ENCODE measurements around the gene SHLD1. TPM values are rescaled to one million over a fixed set of nuclear protein-coding genes. Genes with fewer than 3 reads are reported as not detected.
"Not testable (repeated sequence)": the region's sequence is repeated elsewhere in the genome, so short reads cannot be mapped to it uniquely, and the experiment has no call there.

SHLD1 gene
- total and polyA plus RNA-seq, 5 experiments from 2014 or later: 11.2 to 23.5 (median 19.1) TPM

DNA sequence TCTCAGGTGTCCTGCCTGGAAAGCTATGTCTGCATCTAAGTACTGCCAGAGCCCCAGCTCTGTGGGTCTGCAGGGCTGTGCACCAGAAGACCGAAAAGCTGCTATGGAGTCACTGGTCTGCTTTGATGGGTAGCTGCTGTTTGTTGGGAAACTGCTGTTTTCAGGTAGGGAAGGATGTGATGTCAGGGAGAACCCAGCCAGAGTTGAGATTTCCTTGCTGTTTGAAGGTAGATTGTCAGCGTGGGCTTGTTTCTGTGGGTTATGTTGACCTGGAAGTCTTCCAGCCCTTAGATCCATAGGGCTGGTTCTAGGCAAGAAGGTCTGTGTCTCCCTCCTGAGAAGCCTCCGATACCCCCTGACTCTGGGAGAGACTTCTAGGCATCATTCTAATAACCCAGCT, 12.2 kb upstream of the SHLD1 start:
- Mint-ChIP-seq H3K9me3 (no peaks in the 10 kb centered on the region), H3K27ac (peak overlapping the region; percentile 61 to 99 (median 96)), H3K4me3 (peak overlapping the region in 9 of 10 donors; percentile 45 to 88 (median 79)), H3K4me1 (peaks cover 16 to 31% (median 29%) of the 10 kb centered on the region in 4 donors), H3K27me3 (peaks cover 0 to 15% (median 0%) of the 10 kb centered on the region in 5 donors), H3K36me3 (no peaks in the 10 kb centered on the region)
- POLR2A ChIA-PET: interaction anchor here (0.6 to 1.3 kb wide), 3 partner anchors 13 to 155 kb away, joined by 3 to 8 read pairs (median 3); partner anchors contain the start of gene SHLD1
- ATAC-seq (peak; percentile 20 to 41), DNase-seq (peak in 3 of 10 donors; percentile 28 to 31 (median 30))

DNA sequence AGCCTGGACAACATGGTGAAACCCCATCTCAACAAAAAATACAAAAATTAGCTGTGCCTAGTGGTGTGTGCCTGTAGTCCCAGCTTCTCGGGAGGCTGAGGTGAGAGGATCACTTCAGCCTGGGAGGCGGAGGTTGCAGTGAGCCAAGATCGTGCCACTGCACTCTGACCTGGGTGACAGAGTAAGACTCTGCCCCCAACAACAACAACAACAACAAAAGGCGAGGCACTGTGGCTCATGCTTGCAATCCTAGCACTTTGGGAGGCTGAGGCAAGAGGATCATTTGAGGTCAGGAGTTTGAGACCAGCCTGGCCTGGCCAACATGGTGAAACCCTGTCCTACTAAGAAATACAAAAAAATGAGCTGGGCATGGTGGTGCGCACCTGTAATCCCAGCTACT, 9.6 kb upstream of the SHLD1 start:
- not testable (repeated sequence) for DNase-seq, H3K27me3 Mint-ChIP-seq, H3K9me3 Mint-ChIP-seq, H3K4me3 Mint-ChIP-seq, ATAC-seq, H3K36me3 Mint-ChIP-seq
- Mint-ChIP-seq H3K27ac (peak overlapping the region in 1 of 10 donors; percentile 76), H3K4me1 (peaks cover 15 to 30% (median 28%) of the 10 kb centered on the region in 4 donors)
- POLR2A ChIA-PET: interaction anchor here (0.8 to 1.3 kb wide), 2 partner anchors 10 to 26 kb away, joined by 3 to 4 read pairs; no protein-coding TSS in a partner anchor

DNA sequence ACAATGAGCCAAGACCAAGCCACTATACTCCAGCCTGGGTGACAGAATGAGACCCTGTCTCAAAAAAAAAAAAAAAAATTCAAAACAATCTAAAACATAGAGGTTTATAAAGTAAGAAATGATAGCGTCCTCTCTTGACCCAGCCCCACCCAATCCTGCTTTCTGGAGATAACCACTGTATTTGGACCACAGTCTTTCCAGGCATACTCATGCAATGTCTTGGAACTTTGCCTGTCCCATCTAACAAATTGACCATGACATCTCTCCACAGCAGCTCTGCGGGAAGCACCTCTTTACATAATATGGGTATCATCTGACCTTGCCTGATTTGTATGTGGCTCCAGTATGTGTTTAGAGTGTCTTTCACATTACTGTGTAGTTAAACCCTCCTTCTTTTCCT, 9.1 kb upstream of the SHLD1 start:
- POLR2A ChIA-PET: no interaction called here
- H3K4me3 Mint-ChIP-seq: no peak overlapping the region
- ATAC-seq: no peak
- no peak for DNase-seq
- H3K27ac Mint-ChIP-seq: peak overlapping the region in 5 of 10 donors; percentile 7 to 76 (median 41)
- H3K4me1 Mint-ChIP-seq: peaks cover 10 to 25% (median 23%) of the 10 kb centered on the region in 4 donors
- no peaks in the 10 kb centered on the region for H3K9me3 Mint-ChIP-seq
- no peaks in the 10 kb centered on the region for H3K36me3 Mint-ChIP-seq
- peaks cover 0 to 2% (median 0%) of the 10 kb centered on the region in 5 donors for H3K27me3 Mint-ChIP-seq

DNA sequence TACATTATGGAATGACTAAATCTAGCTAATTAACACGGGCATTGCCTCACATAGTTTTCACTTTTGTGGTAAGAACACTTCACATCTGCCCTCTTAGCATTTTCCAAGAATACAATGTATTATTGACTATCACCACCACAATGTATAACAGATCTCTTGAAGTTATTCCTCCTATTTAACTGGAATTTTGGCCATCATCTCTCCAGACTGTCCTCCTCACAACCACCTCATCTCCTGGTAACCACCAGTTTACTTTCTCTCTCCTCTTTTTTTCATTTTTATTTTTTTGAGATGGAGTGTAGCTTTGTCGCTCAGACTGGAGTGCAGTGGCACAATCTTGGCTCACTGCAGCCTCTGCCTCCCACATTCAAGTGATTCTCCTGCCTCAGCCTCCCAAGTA, 8.2 kb upstream of the SHLD1 start:
- Mint-ChIP-seq H3K27ac (peak overlapping the region in 3 of 10 donors; percentile 38 to 80 (median 56)), H3K9me3 (no peaks in the 10 kb centered on the region)
- POLR2A ChIA-PET: no interaction called here

DNA sequence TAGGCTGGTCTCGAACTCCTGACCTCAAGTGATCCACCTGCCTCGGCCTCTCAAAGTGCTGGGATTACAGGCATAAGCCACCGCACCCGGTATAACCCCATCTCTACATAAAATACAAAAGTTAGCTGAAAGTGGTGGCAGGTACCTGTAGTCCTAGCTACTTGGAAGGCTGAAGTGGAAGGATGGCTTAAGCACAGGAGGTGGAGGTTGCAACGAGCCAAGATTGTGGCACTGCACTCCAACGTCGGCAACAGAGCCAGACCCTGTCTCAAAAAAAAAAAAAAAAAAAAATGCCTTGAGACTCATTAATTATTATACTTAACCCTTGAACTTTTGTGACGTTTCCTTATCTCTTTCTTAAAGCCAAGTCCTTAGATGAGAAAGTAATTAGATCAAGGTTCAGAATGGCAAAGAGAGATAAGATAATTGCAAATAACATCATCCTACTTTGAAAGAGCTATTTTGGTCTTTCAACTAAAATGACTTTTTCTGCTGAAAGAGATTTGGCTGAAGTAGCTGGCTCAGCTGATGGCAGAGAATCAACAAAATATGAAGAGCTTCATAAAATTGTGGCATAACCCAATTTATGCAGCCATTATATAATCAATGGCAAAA, 4.7 kb upstream of the SHLD1 start:
- DNase-seq: no peak
- Mint-ChIP-seq H3K4me1 (peaks cover 4 to 7% (median 5%) of the 10 kb centered on the region in 4 donors), H3K27me3 (peaks cover 0 to 1% (median 0%) of the 10 kb centered on the region in 5 donors), H3K36me3 (peaks cover 0 to 4% (median 2%) of the 10 kb centered on the region in 3 donors), H3K9me3 (peaks cover 0 to 3% (median 1%) of the 10 kb centered on the region in 9 donors), H3K27ac (no peak overlapping the region), H3K4me3 (no peak overlapping the region)
- ATAC-seq: no peak
- POLR2A ChIA-PET: interaction anchor here (0.7 kb wide), 2 partner anchors 64 to 187 kb away, joined by 3 to 5 read pairs; no protein-coding TSS in a partner anchor

More for the DNA sequence above, 8.2 kb upstream of the SHLD1 start:
- peaks cover 10 to 16% (median 16%) of the 10 kb centered on the region in 4 donors for H3K4me1 Mint-ChIP-seq
- peaks cover 0 to 1% (median 0%) of the 10 kb centered on the region in 5 donors for H3K27me3 Mint-ChIP-seq
- H3K4me3 Mint-ChIP-seq: no peak overlapping the region
- ATAC-seq (no peak), DNase-seq (no peak)
- H3K36me3 Mint-ChIP-seq: no peaks in the 10 kb centered on the region

DNA sequence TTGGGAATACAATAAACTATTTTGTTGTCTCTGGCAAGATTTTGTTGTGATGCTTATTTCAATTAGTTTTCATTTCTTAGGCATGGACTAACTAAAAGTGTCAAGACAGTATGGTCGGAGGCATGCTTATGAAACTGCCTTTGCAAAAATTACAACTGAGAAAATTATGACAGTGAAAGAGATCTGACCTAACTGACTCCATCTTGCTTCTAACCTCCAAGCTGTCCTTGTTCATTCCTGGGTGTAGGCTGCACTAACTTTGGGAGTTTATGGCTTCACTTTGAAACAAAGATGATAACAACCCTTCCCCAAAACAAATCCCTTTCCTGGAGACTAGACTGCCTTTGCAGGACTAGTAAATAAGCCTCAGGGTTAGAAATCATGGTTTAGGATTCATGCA, 4.1 kb upstream of the SHLD1 start:
- Mint-ChIP-seq H3K9me3 (peaks cover 0 to 3% (median 1%) of the 10 kb centered on the region in 9 donors), H3K36me3 (peaks cover 0 to 4% (median 2%) of the 10 kb centered on the region in 3 donors), H3K27me3 (peaks cover 0 to 1% (median 0%) of the 10 kb centered on the region in 5 donors), H3K4me1 (peaks cover 4 to 12% (median 9%) of the 10 kb centered on the region in 4 donors), H3K27ac (no peak overlapping the region), H3K4me3 (no peak overlapping the region)
- DNase-seq: no peak
- POLR2A ChIA-PET: interaction anchor here (0.7 kb wide), 1 partner anchor 63 kb away, joined by 5 read pairs; no protein-coding TSS in a partner anchor
- no peak for ATAC-seq

DNA sequence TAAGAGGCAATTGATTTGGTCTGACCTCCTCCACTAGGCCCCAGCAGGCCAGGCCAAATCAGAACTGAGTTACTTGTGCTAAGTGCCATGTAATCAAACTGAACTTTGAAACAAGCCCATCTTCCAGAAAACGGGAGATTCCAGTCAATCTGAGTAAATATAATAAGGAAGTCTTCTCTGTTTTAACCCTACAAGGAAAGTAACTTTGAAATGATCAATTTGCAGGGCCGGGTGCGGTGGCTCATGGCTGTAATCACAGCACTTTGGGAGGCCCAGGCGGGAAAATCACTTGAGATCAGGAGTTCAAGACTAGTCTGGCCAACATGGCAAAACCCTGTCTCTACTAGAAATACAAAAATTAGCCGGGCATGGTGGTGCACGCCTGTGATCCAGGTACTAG, 2.0 kb upstream of the SHLD1 start:
- peak overlapping the region in 2 of 10 donors; percentile 20 to 35 for H3K4me3 Mint-ChIP-seq
- POLR2A ChIA-PET: interaction anchor here (1.5 kb wide), 1 partner anchor 34 kb away, joined by 3 read pairs; no protein-coding TSS in a partner anchor

DNA sequence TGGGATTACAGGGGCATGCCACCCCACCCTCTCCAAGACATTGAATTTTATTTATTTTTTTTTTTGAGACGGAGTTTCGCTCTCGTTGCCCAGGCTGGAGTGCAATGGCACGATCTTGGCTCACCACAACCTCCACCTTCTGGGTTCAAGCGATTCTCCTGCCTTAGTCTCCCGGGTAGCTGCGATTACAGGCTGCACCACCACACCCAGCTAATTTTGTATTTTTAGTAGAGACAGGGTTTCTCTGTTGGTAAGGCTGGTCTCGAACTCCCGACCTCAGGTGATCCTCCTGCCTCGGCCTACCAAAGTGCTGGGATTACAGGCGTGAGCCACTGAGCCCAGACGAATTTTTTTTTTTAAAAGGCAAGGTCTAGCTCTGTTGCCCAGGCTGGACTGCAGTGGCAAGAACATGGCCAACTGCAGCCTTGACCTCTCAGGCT, 669 bp upstream of the SHLD1 start:
- POLR2A ChIA-PET: interaction anchor here (0.7 to 1.5 kb wide), 3 partner anchors 28 to 156 kb away, joined by 3 to 5 read pairs (median 3); no protein-coding TSS in a partner anchor
- H3K9me3 Mint-ChIP-seq, DNase-seq, H3K36me3 Mint-ChIP-seq, ATAC-seq, H3K27me3 Mint-ChIP-seq: not testable (repeated sequence)
- Mint-ChIP-seq H3K27ac (peak overlapping the region in 1 of 10 donors; percentile 98), H3K4me3 (peak overlapping the region in 3 of 10 donors; percentile 92 to 98 (median 93)), H3K4me1 (peaks cover 14 to 39% (median 31%) of the 10 kb centered on the region in 4 donors)

More for the DNA sequence above, 2.0 kb upstream of the SHLD1 start:
- ATAC-seq (no peak), DNase-seq (no peak)
- Mint-ChIP-seq H3K27ac (peak overlapping the region in 2 of 10 donors; percentile 50 to 58), H3K27me3 (no peaks in the 10 kb centered on the region), H3K9me3 (peaks cover 0 to 3% (median 1%) of the 10 kb centered on the region in 9 donors), H3K36me3 (peaks cover 0 to 6% (median 4%) of the 10 kb centered on the region in 3 donors), H3K4me1 (peaks cover 11 to 27% (median 22%) of the 10 kb centered on the region in 4 donors)

DNA sequence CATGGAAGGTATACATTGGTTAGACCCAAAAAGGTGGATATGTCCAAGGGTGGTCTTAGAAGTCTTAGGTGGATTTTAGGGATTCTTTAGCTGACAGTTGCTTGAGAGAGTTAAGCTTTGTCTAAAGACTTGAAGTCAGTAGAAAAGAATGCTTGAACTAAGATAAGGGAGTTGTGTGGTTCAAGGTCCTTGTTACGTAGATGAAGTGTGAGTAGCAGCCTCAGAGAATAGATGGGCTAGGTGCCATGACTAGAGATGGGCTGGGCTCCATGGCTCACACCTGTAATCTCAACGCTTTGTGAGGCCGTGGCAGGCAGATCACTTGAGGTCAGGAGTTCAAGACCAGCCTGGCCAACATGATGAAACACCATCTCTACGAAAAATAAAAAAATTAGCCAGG, 1.7 kb downstream of the SHLD1 start:
- H3K27me3 Mint-ChIP-seq: no peaks in the 10 kb centered on the region
- peaks cover 0 to 3% (median 1%) of the 10 kb centered on the region in 9 donors for H3K9me3 Mint-ChIP-seq
- POLR2A ChIA-PET: interaction anchor here (0.8 to 2.0 kb wide), 2 partner anchors 15 to 37 kb away, joined by 3 to 5 read pairs; no protein-coding TSS in a partner anchor
- peaks cover 18 to 56% (median 44%) of the 10 kb centered on the region in 4 donors for H3K4me1 Mint-ChIP-seq
- peak overlapping the region in 8 of 10 donors; percentile 4 to 98 (median 36) for H3K27ac Mint-ChIP-seq
- peaks cover 4 to 17% (median 6%) of the 10 kb centered on the region in 3 donors for H3K36me3 Mint-ChIP-seq
- peak overlapping the region; percentile 82 to 98 (median 94) for H3K4me3 Mint-ChIP-seq
- DNase-seq: no peak
- no peak for ATAC-seq

DNA sequence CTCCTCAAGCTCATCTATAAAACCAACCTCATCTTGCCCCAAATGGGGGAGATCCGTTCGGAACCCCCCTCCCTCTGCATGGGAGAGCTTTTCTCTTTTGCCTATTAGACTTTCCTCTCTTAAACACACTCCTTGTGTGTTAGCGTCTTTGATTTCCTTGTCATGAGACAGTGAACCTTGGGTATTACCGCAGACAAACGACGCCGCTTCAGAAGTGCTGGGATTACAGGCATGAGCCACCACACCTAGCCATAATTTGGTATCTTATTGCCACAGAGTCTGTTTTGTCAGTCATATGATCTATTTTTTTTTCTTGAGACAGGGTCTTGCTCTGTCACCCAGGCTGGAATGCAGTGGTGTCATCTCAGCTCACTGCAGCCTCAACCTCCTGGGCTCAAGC, 3.6 kb downstream of the SHLD1 start:
- Mint-ChIP-seq H3K27ac (peak overlapping the region in 7 of 10 donors; percentile 5 to 79 (median 56)), H3K4me3 (peak overlapping the region in 2 of 10 donors; percentile 12 to 26), H3K36me3 (peaks cover 4 to 34% (median 13%) of the 10 kb centered on the region in 3 donors), H3K27me3 (no peaks in the 10 kb centered on the region), H3K9me3 (peaks cover 0 to 3% (median 1%) of the 10 kb centered on the region in 9 donors), H3K4me1 (peaks cover 20 to 63% (median 53%) of the 10 kb centered on the region in 4 donors)
- DNase-seq: no peak
- POLR2A ChIA-PET: no interaction called here
- no peak for ATAC-seq

DNA sequence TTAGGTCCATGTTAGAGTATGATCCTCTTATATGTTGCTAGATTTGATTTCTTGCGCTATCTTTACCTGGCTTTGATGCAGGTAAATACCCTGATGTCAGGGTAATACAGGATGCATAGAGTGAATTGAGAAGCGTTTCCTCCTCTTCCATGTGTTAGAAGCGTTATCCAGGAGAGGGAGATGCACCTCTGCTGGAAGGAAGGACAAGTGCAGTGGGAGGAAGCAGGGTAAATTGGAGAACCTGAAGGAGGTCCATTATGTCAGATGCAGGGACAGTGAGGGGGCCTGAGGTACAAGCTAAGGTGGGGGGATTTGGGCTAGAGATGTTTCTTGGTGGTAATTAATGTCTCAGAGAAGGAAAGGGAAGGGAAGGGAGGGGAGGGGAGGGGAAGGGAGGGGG, 7.7 kb downstream of the SHLD1 start:
- POLR2A ChIA-PET: no interaction called here
- H3K27ac Mint-ChIP-seq: peak overlapping the region in 5 of 10 donors; percentile 21 to 79 (median 40)
- DNase-seq: no peak
- peaks cover 20 to 49% (median 44%) of the 10 kb centered on the region in 4 donors for H3K4me1 Mint-ChIP-seq
- peaks cover 0 to 67% (median 23%) of the 10 kb centered on the region in 3 donors for H3K36me3 Mint-ChIP-seq
- no peak for ATAC-seq
- peak overlapping the region in 1 of 10 donors; percentile 1 for H3K4me3 Mint-ChIP-seq
- no peaks in the 10 kb centered on the region for H3K27me3 Mint-ChIP-seq
- no peaks in the 10 kb centered on the region for H3K9me3 Mint-ChIP-seq

DNA sequence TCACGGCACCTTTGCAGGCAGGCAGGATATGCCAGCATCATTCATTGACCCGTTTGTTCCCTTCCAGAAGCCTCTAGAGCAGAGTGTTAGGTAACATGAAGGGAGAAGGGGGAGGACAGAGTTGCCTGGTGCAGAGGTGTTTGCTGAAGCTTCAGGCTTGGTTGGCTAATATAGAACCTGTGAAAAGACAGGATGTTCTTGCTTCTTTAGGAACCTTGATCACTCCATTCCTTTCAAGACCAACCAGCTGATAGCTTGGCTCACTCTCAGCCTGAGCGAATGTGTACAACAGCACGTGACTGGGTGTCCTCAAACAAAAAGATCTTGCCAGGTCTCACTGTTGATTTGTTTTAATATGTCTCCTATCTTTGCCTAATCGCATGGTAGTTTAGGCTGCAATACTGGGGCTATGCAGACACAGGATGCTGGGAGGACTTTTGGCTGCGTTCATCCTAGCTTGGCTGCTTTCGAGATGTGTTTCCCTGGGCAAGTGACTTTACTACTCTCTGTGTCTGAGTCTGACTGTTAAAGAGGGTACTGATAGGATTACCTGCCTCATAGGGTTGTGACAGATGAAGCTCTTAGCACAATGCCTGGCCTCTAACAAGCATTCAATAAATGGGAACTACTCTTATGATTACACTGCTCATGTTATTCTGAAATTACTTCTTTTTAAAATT, 16.0 kb downstream of the SHLD1 start:
- H3K36me3 Mint-ChIP-seq: peaks cover 0 to 53% (median 11%) of the 10 kb centered on the region in 3 donors
- POLR2A ChIA-PET: interaction anchor here (0.5 to 1.1 kb wide), 3 partner anchors 14 to 255 kb away, joined by 3 read pairs; no protein-coding TSS in a partner anchor
- H3K27me3 Mint-ChIP-seq: no peaks in the 10 kb centered on the region
- ATAC-seq: no peak
- peak overlapping the region in 4 of 10 donors; percentile 9 to 92 (median 44) for H3K27ac Mint-ChIP-seq
- H3K4me1 Mint-ChIP-seq: peaks cover 13 to 50% (median 27%) of the 10 kb centered on the region in 4 donors
- no peak overlapping the region for H3K4me3 Mint-ChIP-seq
- no peak for DNase-seq
- no peaks in the 10 kb centered on the region for H3K9me3 Mint-ChIP-seq
